Stimulated activated CD4-positive, alpha-beta T cell treated with anti-CD3 and anti-CD28 coated beads, Interleukin-2, amount 100 ng/mL, for 48 hours (primary cell): ENCODE measurements around the gene DUSP5.

Experiments
- DNase-seq, 2 donors: peaks; one replicate each; pipeline ENCODE4 v3.0.0-alpha.2; 2020

Gene DUSP5

GRCh38 chr10:110481919-110482318 is 15.8 kb upstream of the DUSP5 start:
- no peak for DNase-seq

GRCh38 chr10:110483633-110484032 is 14.1 kb upstream of the DUSP5 start:
- DNase-seq: no peak

GRCh38 chr10:110485541-110485940 is 12.2 kb upstream of the DUSP5 start:
- DNase-seq: no peak

GRCh38 chr10:110486680-110487410 is 10.9 kb upstream of the DUSP5 start:
- no peak for DNase-seq

GRCh38 chr10:110487411-110488331 is 10.0 kb upstream of the DUSP5 start:
- no peak for DNase-seq

- DNase-seq: no peak
These were observed 9.4 kb upstream of the DUSP5 start for GRCh38 chr10:110488332-110488681.

- DNase-seq: no peak
These were observed 8.8 kb upstream of the DUSP5 start for GRCh38 chr10:110488940-110489339.

- no peak for DNase-seq
These were observed 7.1 kb upstream of the DUSP5 start for GRCh38 chr10:110490640-110491039.

GRCh38 chr10:110491346-110491745 is 6.4 kb upstream of the DUSP5 start:
- DNase-seq: no peak

- no peak for DNase-seq
These were observed 5.5 kb upstream of the DUSP5 start for GRCh38 chr10:110492069-110492822.

- no peak for DNase-seq
These were observed 3.8 kb upstream of the DUSP5 start for GRCh38 chr10:110493832-110494426.

GRCh38 chr10:110494532-110494931 is 3.2 kb upstream of the DUSP5 start:
- DNase-seq: no peak

GRCh38 chr10:110495731-110496552 is 1.8 kb upstream of the DUSP5 start:
- DNase-seq: peak; percentile 53 to 60

GRCh38 chr10:110496553-110497437 is 912 bp upstream of the DUSP5 start:
- no peak for DNase-seq

GRCh38 chr10:110498087-110498981 is 627 bp downstream of the DUSP5 start:
- peak in 1 of 2 donors; percentile 51 for DNase-seq

GRCh38 chr10:110498982-110499795 is 1.5 kb downstream of the DUSP5 start:
- no peak for DNase-seq

GRCh38 chr10:110499796-110500514 is 2.2 kb downstream of the DUSP5 start:
- DNase-seq: no peak

GRCh38 chr10:110500515-110500905 is 2.8 kb downstream of the DUSP5 start:
- DNase-seq: no peak
